Stimulated activated CD4-positive, alpha-beta T cell treated with anti-CD3 and anti-CD28 coated beads, Interleukin-1b, Interleukin-23, amount 100 ng/mL, for 24 hours (primary cell): ENCODE measurements around the gene MRPL54.
"Not testable (repeated sequence)": the region's sequence is repeated elsewhere in the genome, so short reads cannot be mapped to it uniquely, and the experiment has no call there.

Source experiments
- DNase-seq, 4 experiments: peaks; one replicate each; pipeline ENCODE4 v3.0.0-alpha.2; 2020; ENCODE audit warnings: low read depth in 4 of 4, low spot score in 1 of 4

Gene MRPL54

GRCh38 chr19:3808420-3809143 lies 46.1 kb downstream of the MRPL54 start:
- DNase-seq, result no peak

GRCh38 chr19:3809881-3810707 lies 47.6 kb downstream of the MRPL54 start:
- no peak for DNase-seq

DNA sequence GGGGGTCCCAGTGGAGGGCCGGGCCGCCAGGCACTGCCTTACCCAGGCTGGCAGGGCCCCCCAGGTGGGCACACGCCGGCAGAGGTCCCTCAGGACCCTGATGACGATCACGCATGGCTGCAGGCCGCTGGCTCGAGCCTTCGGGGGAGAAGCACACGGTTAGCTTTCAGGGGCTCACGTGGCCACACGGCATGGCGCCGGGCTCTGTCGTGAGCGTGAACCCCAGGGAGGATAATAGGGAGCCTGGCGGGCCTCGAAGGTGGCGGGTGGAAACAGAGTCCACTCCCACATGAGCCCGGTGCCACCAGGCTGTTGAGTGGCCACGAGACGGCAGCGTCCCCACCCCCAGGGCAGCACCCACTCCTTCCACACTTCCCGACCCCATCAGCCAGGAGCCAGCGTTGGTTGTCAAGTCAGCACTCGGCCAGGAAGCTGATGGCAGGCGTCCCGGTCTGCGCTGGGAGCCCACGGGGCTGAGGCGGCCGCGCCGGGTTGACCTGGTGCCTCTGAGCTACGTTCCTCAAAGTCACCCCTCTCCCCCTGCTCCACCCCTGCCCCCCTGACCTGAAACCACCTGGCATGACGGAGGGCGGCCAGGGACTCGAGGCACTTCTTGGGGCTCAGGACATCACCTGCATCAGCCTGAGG lies 48.4 kb downstream of the MRPL54 start:
- DNase-seq, result no peak

DNA sequence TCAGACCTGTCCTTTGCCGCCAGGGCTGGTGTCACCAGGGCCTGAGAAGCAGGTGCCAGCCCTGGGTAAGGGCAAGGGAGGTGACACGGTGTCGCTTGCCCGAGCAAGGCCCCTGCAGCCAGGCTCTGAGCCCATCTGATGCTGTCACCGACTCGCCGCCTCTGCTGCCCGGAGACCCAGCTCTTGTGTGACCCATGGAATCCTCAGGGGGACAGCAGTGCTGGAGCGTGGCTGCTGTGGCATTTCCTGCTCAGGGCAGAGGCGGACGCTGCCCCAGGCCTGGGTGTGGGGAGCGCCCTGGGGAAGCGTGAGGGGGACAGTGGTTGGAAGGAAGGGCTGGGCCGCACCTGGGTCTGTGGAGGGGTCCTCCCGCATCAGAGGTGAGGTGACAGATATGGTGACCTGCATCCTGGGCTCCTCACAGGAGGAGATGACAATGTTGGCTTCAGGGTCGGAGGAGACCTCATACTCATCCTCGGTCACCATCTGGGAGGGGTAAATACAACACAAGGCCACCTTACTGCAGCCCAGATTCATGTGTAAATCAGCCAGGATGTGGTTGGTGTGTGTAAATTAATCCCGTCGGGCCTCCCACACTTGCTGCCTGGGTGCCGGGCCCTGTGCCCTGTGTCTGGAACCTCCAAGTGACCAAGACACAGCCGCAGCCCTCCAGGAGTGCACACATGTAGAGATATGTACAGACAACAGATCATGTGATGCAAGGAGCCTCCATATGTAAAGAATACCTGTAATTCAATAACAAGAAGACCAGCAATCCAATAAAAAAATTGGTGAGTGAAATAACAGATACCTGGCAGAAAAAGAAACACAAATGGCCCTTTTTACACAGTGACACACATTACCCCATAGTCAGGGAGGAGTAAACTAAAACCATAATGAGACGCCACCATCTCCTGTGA lies 51.3 kb downstream of the MRPL54 start:
- no peak for DNase-seq

DNA sequence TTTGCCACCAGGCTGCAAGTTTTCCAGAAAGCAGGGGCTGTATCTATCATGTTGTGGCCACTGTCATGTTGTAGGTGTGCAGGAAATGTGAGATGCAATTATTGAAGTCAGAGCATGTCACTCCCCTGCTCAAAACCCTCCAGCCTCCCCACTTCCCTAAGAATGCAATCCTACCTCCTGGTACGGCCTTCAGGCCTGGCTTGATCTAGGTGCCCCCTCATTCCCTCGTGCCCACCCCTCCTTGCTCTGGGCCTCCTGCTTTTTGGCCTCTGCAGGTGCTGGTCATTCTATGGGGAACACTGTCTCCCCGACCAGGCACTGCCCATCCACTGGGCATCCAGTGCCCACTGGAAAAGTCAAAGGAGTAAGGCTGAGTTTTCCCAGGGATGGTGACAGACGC lies 52.2 kb downstream of the MRPL54 start:
- DNase-seq, result no peak

DNA sequence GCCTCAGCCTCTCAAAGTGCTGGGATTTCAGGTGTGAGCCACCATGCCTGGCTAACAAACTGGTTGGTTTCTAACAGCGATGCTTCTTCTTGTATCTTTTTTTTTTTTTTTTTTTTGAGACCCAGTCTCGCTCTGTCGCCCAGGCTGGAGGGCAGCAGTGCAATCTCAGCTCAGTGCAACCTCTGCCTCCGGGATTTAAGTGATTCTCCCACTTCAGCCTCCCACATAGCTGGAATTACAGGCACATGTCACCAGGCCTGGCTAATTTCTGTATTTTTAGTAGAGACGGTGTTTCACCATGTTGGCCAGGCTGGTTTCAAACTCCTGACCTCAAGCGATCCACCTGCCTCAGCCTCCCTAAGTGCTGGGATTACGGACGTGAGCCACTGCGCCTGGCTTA lies 53.7 kb downstream of the MRPL54 start:
- not testable (repeated sequence) for DNase-seq

DNA sequence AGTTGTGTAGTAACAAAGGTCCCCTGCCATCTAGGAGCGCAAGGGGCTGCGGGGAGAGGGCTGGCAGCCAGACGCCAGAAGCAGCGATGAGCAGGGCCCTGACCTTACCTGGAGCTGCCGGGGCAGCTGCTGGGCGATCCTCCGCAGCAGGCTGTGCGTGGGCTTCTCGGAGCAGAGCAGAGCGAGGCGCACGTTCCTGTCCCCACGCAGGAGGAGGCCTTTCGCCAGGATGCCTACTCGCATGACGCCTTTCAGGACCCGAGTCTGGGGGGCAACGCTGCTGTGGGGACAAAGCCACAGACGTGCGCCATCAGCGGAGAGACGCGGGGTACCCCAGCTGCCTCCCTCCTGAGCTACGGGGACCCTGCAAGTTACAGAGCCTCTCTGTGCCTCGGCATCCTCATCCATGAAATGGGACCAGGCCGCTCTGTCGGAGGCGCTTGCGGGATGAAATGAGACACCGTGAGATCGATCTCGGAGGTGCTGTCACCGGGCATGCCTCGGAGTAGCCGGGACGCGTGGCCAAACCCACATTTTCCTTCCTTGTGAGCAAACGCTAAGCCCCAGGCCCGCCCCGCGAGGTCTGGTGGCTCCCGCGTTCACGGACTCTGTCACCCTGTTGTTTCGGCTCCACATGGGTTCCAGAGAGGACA lies 54.2 kb downstream of the MRPL54 start:
- no peak for DNase-seq
